GM13976 (cell line): ENCODE results near the gene DES.

ENCODE experiments used
- DNase-seq: peaks from one replicate; pipeline ENCODE4 v3.0.0; 2012; ENCODE audit warnings: low spot score
- CTCF ChIP-seq: IDR thresholded peaks from 2 replicates; pipeline ENCODE4 v1.5.1; 2012; ENCODE audit warnings: borderline replicate concordance, mild to moderate bottlenecking; ENCODE audit not compliant: insufficient read depth; ENCODE audit errors: extremely low read depth, missing control alignments, control extremely low read depth
- in situ Hi-C: fragments of 300-500 bp; cut with MboI; formaldehyde crosslinking; loops from one replicate; pipeline ENCODE4 v1.12.0; 2022; ENCODE audit warnings: low sequenced_read_pairs, mixed read lengths, inconsistent platforms; ENCODE audit not compliant: unreplicated experiment

Gene DES

DNA sequence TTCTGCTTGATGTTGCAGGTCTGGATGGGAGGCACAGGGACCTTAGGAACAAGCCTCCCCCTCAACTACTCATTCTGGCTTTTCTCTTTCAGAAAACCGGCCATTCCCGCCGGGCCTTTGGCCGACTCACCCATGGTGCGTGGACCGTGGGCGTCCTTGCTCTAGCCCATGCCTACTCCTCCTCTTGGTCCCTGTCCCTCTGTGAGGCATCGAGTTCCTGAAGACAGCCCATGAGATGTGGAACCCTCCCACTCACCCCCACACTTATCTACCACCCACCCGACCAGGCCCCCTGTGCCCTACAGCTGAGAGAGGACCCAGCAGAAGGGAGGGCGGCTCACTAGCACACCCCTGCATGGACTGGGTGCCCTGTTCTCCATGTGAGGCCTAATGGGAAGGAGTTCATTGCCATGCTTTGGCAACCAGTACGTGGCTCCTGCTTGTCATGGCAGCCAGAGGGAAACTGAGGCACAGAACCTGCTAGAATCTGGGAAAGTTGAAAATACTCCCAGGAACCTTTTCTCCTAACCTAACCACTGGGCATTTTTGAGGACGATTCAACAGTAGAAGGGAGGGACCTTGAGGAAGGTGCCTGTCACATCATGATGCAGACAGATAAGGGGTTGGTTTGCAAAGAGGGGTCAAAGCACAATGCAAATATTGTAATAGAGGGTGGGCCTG, 25.0 kb downstream of the DES start:
- no peak for TF ChIP-seq CTCF
- in situ Hi-C loops: no loop called here
- DNase-seq: no peak

DNA sequence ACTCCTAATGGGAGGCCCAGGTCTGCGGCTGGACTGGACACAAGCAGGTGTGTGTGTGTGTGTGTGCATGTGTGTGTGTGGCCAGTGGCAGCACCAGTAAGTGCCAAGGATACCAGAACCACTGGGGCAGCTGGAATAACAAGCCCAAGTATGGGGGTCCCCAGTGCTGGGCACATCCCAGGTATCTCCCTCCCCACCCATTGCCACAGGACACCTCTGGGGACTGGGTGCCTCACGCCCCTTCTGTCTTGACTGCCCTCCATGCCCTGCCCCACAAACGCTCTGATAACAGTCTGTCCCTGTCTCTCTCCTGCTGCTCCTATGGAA, 25.5 kb downstream of the DES start:
- no peak for TF ChIP-seq CTCF
- no peak for DNase-seq
- in situ Hi-C loops: no loop called here

DNA sequence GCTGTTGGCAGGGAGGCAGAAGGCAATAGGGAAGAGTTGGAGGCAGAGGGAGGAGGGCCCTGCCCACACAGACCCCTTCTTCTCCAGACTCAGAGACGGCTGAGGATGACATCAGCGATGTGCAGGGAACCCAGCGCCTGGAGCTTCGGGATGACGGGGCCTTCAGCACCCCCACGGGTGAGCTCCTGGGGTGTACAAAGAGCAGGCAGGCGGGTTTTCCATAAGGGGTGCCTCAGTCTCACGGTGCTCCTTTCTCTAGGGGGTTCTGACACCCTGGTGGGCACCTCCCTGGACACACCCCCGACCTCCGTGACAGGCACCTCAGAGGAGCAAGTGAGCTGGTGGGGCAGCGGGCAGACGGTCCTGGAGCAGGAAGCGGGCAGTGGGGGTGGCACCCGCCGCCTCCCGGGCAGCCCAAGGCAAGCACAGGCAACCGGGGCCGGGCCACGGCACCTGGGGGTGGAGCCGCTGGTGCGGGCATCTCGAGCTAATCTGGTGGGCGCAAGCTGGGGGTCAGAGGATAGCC, 26.5 kb downstream of the DES start:
- in situ Hi-C loops: no loop called here
- TF ChIP-seq CTCF: no peak
- no peak for DNase-seq

DNA sequence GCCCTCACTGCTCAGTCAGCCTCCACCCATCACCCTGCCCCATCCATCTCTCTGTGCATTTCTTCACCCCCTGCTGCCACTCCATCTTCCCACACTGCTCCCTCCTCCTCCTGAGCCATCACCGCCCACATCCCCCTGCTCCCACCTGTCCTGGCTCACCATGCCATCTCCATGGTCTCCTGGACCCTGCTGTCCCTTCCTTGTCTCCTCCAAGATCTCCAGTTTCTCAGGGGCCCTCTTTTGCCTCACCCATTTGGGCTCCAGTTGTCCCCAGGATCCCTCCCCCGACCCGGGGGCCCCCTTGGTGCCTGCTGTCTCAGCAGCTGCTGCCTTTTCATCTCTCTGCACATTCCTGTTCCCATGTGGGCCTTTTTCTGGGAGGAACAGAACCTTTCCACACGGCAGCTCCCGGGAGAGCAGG, 27.1 kb downstream of the DES start:
- in situ Hi-C loops: no loop called here
- no peak for TF ChIP-seq CTCF
- DNase-seq: no peak

GRCh38 chr2:219446101-219446504, 27.9 kb downstream of the DES start:
- no peak for DNase-seq
- TF ChIP-seq CTCF: no peak
- in situ Hi-C loops: no loop called here

GRCh38 chr2:219446689-219447088, 28.5 kb downstream of the DES start:
- no peak for DNase-seq
- in situ Hi-C loops: no loop called here
- TF ChIP-seq CTCF: no peak
